Measurements from ENCODE around the gene MICU1.

DNA sequence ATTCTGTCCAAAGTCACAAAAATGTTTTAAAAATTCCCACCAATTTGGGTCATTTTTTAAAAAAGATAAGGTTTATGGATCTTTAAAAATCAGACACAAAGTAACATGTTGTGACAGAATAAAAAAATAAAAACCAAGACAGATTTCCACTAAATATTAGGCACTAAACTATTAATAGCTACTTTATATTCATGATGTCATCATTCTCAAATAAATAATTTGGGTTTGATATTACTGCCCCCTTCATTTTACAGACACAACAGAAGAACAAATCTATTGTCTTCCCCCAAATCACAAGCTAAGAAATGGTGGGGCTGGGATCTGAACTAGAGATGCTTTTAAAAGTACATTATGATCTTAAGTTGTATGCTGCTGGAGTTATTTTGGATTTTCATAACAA is 119.4 kb downstream of the MICU1 start:
- TF ChIP-seq MYC (IDR thresholded peaks at IDR 0.05; ENCODE audit: insufficient read depth, insufficient read length, insufficient replicate concordance, low read length, severe bottlenecking), result no peak
- no peak for TF ChIP-seq NFYB (IDR thresholded peaks at IDR 0.05; ENCODE audit: insufficient read depth, low read depth, low read length)
- no peak for TF ChIP-seq FOXK2 (IDR thresholded peaks at IDR 0.05)

All from GM12878 (cell line).